HTERT RPE-1 (cell line): ENCODE data around the gene SLC25A27.

Experiments
- in situ Hi-C: fragments of 300-500 bp; cut with MboI; formaldehyde crosslinking; loops from 4 replicates; pipeline ENCODE4 v1.14.3; 2020; ENCODE audit warnings: low sequenced_read_pairs

SLC25A27 gene

GRCh38 chr6:46711491-46711890, 58.7 kb downstream of the SLC25A27 start:
- in situ Hi-C loops, result no loop called here

DNA sequence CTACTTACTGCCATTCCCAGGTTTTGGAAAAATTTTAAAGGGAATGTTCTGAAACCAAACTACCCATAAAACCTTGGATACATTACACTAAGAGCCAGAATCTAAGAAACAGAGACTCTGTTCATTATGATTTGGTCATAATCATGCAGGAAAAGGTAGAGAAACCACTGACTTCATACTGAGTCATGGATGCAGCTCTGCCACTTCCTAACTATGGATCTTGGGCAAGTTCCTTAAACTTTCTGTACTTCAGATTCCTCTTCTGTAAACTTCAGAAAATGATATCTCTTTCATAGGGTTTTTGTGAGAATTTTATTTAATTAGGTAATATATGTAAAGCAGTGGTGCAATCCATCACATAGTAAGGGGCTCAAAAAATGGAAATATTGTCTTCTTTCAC, 62.4 kb downstream of the SLC25A27 start:
- in situ Hi-C loops, result no loop called here

GRCh38 chr6:46719099-46719498, 66.3 kb downstream of the SLC25A27 start:
- in situ Hi-C loops, result no loop called here

DNA sequence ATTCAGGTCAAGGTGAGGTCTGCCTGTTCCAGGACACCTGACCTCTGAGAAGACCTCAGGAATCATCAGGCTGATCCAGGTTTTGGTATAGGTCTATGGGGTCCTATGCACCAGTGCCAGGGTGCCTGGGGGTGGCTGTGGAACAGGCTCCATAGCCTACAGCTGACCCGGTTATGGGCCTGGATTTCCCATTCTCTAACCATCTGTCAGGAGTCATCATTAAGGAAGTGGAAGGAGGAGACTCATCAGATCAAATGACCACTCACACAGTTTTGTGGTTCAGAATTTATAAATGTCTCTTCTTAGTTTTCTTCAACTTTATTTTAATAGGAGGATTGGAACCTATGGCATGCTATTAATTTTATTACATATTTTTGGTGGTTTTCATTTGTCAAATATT, 67.6 kb downstream of the SLC25A27 start:
- in situ Hi-C loops, result no loop called here
